ENCODE data around the gene SNX9.
A peak's percentile ranks its signal among the peaks of the same experiment; 100 is the strongest.

Gene SNX9

DNA sequence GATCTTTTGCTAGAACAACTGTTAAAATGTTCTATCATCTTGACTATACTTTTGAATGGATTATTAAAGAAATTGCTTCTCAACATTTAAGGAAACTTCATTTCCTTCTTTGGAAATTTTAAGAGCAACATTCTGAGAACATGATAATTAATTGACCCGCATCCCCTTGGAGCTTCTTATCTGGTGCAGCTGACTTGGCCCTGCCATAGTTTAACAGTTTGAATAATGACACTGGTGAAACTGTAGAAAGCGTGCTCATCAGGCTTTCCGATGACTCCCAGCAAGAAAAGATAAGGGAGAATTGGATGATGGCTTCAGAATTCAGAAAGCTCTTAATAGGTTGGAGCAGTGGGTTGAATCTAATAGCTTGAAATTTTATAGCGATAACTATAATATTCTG, 38.1 kb downstream of the SNX9 start (continued):
- no peak for TF ChIP-seq ZNF157 (tag by site-specific recombination; IDR thresholded peaks at IDR 0.05)
- no peak for TF ChIP-seq RBAK (tag by site-specific recombination; IDR thresholded peaks at IDR 0.05)

DNA sequence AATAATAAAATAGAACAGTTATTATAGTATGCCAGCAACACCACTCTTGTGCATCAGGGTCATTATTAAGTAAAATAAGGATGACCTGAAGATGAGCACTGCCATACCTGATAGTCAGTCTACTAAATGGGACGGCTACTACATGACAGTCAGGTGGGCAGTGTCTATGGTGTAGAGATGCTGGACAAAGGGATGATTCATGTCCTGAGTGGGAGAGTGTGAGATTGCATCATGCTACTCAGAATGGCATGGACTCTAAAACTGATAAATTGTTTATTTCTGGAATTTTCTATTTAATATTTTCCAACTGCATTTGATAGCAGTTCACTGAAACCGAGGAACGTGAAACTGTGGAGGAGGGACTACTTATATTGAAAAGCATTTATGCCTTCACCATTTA, 38.8 kb downstream of the SNX9 start:
- no peaks in the 10 kb centered on the region for H3K9me3 ChIP-seq (ENCODE audit: control insufficient read depth, insufficient read depth, low read depth, low read length)
- POLR2A ChIA-PET: no interaction called here
- no peaks in the 10 kb centered on the region for H3K36me3 ChIP-seq (ENCODE audit: control insufficient read depth in 2 of 2, insufficient read depth in 1 of 2, low read length in 2 of 2)
- TF ChIP-seq ZFHX2 (tag by site-specific recombination; conservative IDR thresholded peaks at IDR 0.05) (peak; percentile 46; the same call in 1 of the 2 replicates), ZNF529 (tag by site-specific recombination; IDR thresholded peaks at IDR 0.05; ENCODE audit: insufficient replicate concordance) (no peak)
- TF ChIP-seq, protein P1, sequence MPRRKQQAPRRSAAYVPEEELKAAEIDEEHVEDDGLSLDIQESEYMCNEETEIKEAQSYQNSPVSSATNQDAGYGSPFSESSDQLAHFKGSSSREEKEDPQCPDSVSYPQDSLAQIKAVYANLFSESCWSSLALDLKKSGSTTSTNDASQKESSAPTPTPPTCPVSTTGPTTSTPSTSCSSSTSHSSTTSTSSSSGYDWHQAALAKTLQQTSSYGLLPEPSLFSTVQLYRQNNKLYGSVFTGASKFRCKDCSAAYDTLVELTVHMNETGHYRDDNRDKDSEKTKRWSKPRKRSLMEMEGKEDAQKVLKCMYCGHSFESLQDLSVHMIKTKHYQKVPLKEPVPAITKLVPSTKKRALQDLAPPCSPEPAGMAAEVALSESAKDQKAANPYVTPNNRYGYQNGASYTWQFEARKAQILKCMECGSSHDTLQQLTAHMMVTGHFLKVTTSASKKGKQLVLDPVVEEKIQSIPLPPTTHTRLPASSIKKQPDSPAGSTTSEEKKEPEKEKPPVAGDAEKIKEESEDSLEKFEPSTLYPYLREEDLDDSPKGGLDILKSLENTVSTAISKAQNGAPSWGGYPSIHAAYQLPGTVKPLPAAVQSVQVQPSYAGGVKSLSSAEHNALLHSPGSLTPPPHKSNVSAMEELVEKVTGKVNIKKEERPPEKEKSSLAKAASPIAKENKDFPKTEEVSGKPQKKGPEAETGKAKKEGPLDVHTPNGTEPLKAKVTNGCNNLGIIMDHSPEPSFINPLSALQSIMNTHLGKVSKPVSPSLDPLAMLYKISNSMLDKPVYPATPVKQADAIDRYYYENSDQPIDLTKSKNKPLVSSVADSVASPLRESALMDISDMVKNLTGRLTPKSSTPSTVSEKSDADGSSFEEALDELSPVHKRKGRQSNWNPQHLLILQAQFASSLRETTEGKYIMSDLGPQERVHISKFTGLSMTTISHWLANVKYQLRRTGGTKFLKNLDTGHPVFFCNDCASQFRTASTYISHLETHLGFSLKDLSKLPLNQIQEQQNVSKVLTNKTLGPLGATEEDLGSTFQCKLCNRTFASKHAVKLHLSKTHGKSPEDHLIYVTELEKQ (tag by site-specific recombination; IDR thresholded peaks at IDR 0.05; ENCODE audit: borderline replicate concordance): no peak
- H3K27ac ChIP-seq (ENCODE audit: extremely low read depth, low read depth, low read length): no peak overlapping the region
- no peak overlapping the region for H3K4me3 ChIP-seq (ENCODE audit: low read depth, low read length)
- CTCF ChIA-PET: interaction anchor here (0.5 to 5.9 kb wide), 3 partner anchors 13 to 194 kb away, joined by 3 to 49 read pairs (median 7); no protein-coding TSS in a partner anchor
- peaks cover 30% of the 10 kb centered on the region for H3K4me1 ChIP-seq (ENCODE audit: control insufficient read depth, insufficient read depth, low read length)

DNA sequence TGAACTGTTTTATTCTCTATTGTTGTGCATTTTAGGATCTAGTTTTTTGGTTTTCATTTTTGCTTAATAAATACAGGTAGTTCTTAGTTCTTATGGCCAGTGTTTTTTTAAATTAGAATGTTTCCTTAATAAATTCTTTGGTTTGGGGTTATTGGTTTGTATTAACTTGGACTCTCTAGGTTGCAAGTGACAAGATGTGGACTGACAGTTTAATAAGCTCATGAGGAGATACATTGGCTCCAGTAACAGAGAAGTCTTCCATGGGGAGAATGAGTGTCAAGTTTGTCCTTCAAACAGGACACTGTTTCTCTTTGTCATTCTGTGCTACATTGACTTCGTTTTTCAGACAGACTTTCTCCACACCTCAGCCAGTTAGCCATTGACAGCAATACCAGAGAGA, 39.7 kb downstream of the SNX9 start:
- Histone ChIP-seq H3K27ac (ENCODE audit: extremely low read depth, low read depth, low read length) (no peak overlapping the region), H3K36me3 (ENCODE audit: control insufficient read depth in 2 of 2, insufficient read depth in 1 of 2, low read length in 2 of 2) (no peaks in the 10 kb centered on the region), H3K4me3 (ENCODE audit: low read depth, low read length) (no peak overlapping the region), H3K9me3 (ENCODE audit: control insufficient read depth, insufficient read depth, low read depth, low read length) (no peaks in the 10 kb centered on the region), H3K4me1 (ENCODE audit: control insufficient read depth, insufficient read depth, low read length) (peaks cover 31% of the 10 kb centered on the region)
- ChIA-PET POLR2A (no interaction called here), CTCF (interaction anchor here (0.7 to 5.9 kb wide), 6 partner anchors 12 to 548 kb away, joined by 3 to 49 read pairs (median 4); no protein-coding TSS in a partner anchor)
- TF ChIP-seq, protein P2, sequence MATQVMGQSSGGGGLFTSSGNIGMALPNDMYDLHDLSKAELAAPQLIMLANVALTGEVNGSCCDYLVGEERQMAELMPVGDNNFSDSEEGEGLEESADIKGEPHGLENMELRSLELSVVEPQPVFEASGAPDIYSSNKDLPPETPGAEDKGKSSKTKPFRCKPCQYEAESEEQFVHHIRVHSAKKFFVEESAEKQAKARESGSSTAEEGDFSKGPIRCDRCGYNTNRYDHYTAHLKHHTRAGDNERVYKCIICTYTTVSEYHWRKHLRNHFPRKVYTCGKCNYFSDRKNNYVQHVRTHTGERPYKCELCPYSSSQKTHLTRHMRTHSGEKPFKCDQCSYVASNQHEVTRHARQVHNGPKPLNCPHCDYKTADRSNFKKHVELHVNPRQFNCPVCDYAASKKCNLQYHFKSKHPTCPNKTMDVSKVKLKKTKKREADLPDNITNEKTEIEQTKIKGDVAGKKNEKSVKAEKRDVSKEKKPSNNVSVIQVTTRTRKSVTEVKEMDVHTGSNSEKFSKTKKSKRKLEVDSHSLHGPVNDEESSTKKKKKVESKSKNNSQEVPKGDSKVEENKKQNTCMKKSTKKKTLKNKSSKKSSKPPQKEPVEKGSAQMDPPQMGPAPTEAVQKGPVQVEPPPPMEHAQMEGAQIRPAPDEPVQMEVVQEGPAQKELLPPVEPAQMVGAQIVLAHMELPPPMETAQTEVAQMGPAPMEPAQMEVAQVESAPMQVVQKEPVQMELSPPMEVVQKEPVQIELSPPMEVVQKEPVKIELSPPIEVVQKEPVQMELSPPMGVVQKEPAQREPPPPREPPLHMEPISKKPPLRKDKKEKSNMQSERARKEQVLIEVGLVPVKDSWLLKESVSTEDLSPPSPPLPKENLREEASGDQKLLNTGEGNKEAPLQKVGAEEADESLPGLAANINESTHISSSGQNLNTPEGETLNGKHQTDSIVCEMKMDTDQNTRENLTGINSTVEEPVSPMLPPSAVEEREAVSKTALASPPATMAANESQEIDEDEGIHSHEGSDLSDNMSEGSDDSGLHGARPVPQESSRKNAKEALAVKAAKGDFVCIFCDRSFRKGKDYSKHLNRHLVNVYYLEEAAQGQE (tag by site-specific recombination; IDR thresholded peaks at IDR 0.05): no peak
- TF ChIP-seq, protein P3, sequence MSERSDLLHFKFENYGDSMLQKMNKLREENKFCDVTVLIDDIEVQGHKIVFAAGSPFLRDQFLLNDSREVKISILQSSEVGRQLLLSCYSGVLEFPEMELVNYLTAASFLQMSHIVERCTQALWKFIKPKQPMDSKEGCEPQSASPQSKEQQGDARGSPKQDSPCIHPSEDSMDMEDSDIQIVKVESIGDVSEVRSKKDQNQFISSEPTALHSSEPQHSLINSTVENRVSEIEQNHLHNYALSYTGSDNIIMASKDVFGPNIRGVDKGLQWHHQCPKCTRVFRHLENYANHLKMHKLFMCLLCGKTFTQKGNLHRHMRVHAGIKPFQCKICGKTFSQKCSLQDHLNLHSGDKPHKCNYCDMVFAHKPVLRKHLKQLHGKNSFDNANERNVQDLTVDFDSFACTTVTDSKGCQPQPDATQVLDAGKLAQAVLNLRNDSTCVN (tag by site-specific recombination; optimal IDR thresholded peaks at IDR 0.05): no peak
- TF ChIP-seq, protein P4, sequence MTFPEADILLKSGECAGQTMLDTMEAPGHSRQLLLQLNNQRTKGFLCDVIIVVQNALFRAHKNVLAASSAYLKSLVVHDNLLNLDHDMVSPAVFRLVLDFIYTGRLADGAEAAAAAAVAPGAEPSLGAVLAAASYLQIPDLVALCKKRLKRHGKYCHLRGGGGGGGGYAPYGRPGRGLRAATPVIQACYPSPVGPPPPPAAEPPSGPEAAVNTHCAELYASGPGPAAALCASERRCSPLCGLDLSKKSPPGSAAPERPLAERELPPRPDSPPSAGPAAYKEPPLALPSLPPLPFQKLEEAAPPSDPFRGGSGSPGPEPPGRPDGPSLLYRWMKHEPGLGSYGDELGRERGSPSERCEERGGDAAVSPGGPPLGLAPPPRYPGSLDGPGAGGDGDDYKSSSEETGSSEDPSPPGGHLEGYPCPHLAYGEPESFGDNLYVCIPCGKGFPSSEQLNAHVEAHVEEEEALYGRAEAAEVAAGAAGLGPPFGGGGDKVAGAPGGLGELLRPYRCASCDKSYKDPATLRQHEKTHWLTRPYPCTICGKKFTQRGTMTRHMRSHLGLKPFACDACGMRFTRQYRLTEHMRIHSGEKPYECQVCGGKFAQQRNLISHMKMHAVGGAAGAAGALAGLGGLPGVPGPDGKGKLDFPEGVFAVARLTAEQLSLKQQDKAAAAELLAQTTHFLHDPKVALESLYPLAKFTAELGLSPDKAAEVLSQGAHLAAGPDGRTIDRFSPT (tag by site-specific recombination; IDR thresholded peaks at IDR 0.05): no peak
- no peak for TF ChIP-seq ZFHX2 (tag by site-specific recombination; conservative IDR thresholded peaks at IDR 0.05)
- TF ChIP-seq ZNF292 (tag by site-specific recombination; IDR thresholded peaks at IDR 0.05; ENCODE audit: borderline replicate concordance, low read depth): no peak
- TF ChIP-seq FEZF1 (tag by site-specific recombination; IDR thresholded peaks at IDR 0.05): no peak
- TF ChIP-seq ZNF521 (tag by site-specific recombination; IDR thresholded peaks at IDR 0.05): no peak
- no peak for TF ChIP-seq ZNF133 (tag by site-specific recombination; IDR thresholded peaks at IDR 0.05)
- TF ChIP-seq ZNF23 (tag by site-specific recombination; IDR thresholded peaks at IDR 0.05; ENCODE audit: borderline replicate concordance): no peak
- no peak for TF ChIP-seq ZNF76 (tag by site-specific recombination; IDR thresholded peaks at IDR 0.05; ENCODE audit: borderline replicate concordance, low read depth)
- TF ChIP-seq ZNF530 (tag by site-specific recombination; IDR thresholded peaks at IDR 0.05; ENCODE audit: low read depth): no peak
- TF ChIP-seq ZNF510 (tag by site-specific recombination; IDR thresholded peaks at IDR 0.05; ENCODE audit: insufficient replicate concordance): no peak
- TF ChIP-seq SALL2 (tag by site-specific recombination; IDR thresholded peaks at IDR 0.05; ENCODE audit: borderline replicate concordance): no peak
- TF ChIP-seq, protein P5, sequence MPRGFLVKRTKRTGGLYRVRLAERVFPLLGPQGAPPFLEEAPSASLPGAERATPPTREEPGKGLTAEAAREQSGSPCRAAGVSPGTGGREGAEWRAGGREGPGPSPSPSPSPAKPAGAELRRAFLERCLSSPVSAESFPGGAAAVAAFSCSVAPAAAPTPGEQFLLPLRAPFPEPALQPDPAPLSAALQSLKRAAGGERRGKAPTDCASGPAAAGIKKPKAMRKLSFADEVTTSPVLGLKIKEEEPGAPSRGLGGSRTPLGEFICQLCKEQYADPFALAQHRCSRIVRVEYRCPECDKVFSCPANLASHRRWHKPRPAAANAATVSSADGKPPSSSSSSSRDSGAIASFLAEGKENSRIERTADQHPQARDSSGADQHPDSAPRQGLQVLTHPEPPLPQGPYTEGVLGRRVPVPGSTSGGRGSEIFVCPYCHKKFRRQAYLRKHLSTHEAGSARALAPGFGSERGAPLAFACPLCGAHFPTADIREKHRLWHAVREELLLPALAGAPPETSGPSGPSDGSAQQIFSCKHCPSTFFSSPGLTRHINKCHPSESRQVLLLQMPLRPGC (tag by site-specific recombination; IDR thresholded peaks at IDR 0.05): no peak

Data from HEK293 (cell line).